Cardiac fibroblast (primary cell): ENCODE measurements around the gene NUCB1.
"Not testable (repeated sequence)": the region's sequence is repeated elsewhere in the genome, so short reads cannot be mapped to it uniquely, and the experiment has no call there.

ENCODE experiments used
- DNase-seq, 2 donors: peaks; one replicate each; pipeline versions ENCODE4 v3.0.0 to v3.0.0-alpha.2; 2010; ENCODE audit warnings: low read depth in 2 of 2
- H3K4me3 ChIP-seq, 2 donors: replicated peaks in 1 of 2; 1 replicate in 1 of 2; 2 replicates in 1 of 2; pipeline ENCODE4 v1.5.1; 2011; ENCODE audit warnings: low read depth in 2 of 2, low read length in 2 of 2, mild to moderate bottlenecking in 2 of 2, moderate library complexity in 1 of 2
- CTCF ChIP-seq: IDR thresholded peaks from one replicate; pipeline ENCODE4 v1.5.1; 2011; ENCODE audit warnings: low read depth, mild to moderate bottlenecking, low read length, inconsistent platforms

NUCB1 gene

GRCh38 chr19:48874303-48875135 is 25.6 kb upstream of the NUCB1 start:
- peak; percentile 47 to 79 for DNase-seq
- no peak for TF ChIP-seq CTCF
- H3K4me3 ChIP-seq = peak overlapping the region; percentile 99 to 100

- peak; percentile 48 to 58 for DNase-seq
Observed at GRCh38 chr19:48876043-48876981, 23.8 kb upstream of the NUCB1 start.

GRCh38 chr19:48877855-48878195 is 22.3 kb upstream of the NUCB1 start:
- no peak for DNase-seq
- TF ChIP-seq CTCF = no peak
- H3K4me3 ChIP-seq = no peak overlapping the region

More at GRCh38 chr19:48876043-48876981, 23.8 kb upstream of the NUCB1 start:
- H3K4me3 ChIP-seq = peak overlapping the region; percentile 99 to 100

- no peak for TF ChIP-seq CTCF
- H3K4me3 ChIP-seq = no peak overlapping the region
- peak; percentile 61 to 97 for DNase-seq
Observed at GRCh38 chr19:48878196-48879024, 21.7 kb upstream of the NUCB1 start.

GRCh38 chr19:48879025-48879637 is 21.0 kb upstream of the NUCB1 start:
- no peak for DNase-seq
- no peak overlapping the region for H3K4me3 ChIP-seq
- TF ChIP-seq CTCF = no peak

GRCh38 chr19:48879696-48880095 is 20.4 kb upstream of the NUCB1 start:
- H3K4me3 ChIP-seq, DNase-seq: not testable (repeated sequence)
